T47D (cell line): ENCODE data around the gene DIPK1A.
"Not testable (repeated sequence)": the region's sequence is repeated elsewhere in the genome, so short reads cannot be mapped to it uniquely, and the experiment has no call there.

Experiments used
- DNase-seq, 2 experiments: peaks; one replicate each; pipeline versions ENCODE4 v3.0.0 to v3.0.0-alpha.2; 2011 to 2012; ENCODE audit warnings: low read depth in 1 of 2, low spot score in 1 of 2
- JUND ChIP-seq: IDR thresholded peaks from 2 replicates; pipeline ENCODE4 v1.6.1; 2012; ENCODE audit warnings: low read depth
- in situ Hi-C: cut with HindIII; loops from 2 replicates; pipeline ENCODE4 v1.10.0; 2016; ENCODE audit warnings: low sequenced_read_pairs, low pct_unique_long_range_greater_than_20kb

Gene DIPK1A

DNA sequence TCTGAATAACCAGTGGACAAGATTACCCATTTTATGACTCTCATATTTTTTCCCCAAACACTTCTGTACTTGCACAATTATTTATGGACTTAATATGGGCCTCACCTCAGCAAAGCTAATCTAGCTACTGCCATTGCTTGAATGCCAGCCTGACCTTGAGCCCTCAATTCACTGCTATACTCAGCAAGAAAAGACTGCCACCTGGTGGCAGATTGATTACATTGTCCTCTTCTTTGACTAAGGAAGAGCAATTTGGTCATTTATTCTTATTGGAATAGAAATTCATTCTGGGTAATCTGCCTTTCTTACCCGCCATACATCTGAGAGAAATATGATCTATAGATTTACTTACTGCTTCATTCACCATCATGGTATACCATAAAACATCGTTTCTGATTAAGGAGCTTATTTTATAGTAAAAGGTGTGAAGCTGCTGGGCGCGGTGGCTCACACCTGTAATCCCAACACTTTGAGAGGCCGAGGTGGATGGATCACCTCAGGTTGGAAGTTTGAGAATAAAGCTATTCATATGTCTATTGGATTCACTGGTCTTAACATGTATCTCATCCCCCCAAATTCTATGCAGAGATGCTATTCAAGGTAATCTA lies 32.9 kb upstream of the DIPK1A start:
- in situ Hi-C loops: no loop called here
- no peak for TF ChIP-seq JUND
- peak; percentile 13 to 75 for DNase-seq

DNA sequence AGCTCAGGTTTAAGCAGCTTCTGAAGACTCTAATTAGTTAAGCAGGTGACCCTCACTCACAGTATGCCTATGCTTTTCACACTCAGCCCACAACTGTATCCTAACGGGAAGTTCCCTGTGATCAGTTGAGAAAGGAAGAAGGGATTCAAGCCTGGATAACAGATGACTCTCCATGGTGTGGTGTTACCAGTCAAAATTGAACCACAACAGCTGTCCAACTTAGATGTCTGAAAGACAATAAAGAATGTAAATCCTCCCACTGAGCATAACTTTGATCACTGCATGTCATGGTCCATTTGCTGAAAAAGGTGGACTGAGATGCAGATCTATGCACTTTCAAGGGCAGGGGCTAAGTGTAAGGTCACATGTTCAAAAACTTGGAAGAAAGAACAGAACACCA lies 32.3 kb upstream of the DIPK1A start:
- in situ Hi-C loops: no loop called here
- no peak for TF ChIP-seq JUND
- no peak for DNase-seq

DNA sequence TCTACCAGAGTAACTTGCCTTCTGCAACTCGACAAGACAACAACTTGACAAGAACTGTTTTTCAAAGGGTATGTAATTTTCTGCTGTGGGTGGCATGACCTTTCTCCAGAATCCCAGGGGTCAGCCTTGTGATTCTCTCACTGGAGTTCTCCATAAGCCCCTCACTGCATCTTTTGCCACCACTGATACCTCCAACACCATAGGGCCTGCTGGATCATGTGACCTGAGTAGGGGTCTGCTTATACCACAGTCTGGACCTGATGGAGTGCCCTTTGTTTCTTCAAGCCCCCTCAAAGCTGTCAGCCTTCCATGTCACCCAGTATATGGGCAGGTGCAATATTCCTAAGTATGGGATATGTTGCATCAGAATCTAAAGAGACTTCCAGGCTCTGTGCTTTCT lies 31.6 kb upstream of the DIPK1A start:
- in situ Hi-C loops: no loop called here
- no peak for TF ChIP-seq JUND
- no peak for DNase-seq

DNA sequence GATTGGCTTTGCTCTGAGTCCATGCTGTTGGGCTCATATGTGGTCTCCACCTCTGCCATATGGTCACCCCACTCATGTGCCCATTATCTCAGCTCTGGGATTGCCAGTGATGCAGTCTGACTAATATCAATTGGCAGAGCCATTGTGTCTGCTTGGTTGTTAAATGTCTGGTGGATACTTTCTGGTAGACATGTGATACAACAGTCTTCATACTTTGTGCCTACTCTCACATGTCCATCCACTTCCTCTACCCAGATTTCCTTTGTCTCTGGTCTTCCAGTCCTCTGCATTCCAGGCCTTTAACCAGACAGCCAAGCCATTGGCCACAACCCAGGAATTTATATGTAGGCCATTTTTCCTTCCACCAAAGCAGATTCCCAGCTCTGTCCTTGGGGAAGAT lies 30.8 kb upstream of the DIPK1A start:
- TF ChIP-seq JUND: no peak
- DNase-seq: no peak
- in situ Hi-C loops: no loop called here

DNA sequence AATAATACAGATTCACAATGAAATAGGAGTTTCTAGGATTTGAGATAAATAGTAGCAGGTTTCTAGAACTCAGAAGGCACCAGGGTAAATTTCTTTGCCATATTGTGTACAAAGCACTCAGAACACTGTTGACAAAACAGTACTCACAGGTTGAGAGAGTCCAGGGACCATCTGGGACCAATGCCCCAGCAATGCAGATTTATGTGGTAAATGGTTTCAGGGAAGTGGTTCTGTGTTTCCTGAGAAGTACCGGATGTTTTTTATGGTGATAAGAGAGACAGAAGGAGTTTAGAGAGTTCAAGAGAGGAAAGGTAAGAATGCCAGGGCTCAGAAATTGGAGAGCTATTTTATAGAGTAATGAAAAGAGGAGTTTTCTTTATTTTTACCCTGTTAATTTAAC lies 29.6 kb upstream of the DIPK1A start:
- no peak for DNase-seq
- in situ Hi-C loops: no loop called here
- no peak for TF ChIP-seq JUND

DNA sequence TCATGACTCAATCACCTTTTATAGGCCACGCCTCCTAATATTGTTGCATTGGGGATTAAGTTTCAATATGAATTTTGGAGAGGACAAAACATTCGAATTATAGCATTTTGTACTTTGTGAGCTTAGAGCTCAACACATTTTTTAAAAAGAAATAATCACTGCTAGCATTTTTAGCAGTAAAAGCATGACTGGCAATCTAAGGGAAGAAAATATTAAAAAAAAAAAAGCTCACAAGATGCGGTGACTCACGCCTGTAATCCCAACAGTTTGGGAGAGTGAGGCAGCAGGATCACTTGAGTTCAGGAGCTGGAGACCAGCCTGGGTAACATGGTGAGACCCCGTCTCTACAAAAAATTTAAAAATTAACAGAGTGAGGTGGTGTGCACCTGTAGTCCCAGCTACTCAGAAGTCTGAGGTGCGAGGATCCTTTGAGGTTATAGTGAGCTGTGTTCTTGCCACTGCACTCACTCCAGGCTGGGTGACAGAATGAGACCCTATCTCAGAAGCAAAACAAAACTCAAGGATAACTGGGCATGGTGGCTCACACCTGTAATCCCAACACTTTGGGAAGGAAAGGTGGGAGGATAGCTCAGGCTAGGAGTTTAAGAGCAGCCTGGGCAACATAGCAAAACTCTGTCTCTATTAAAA lies 28.8 kb upstream of the DIPK1A start:
- in situ Hi-C loops: no loop called here
- no peak for TF ChIP-seq JUND
- no peak for DNase-seq

DNA sequence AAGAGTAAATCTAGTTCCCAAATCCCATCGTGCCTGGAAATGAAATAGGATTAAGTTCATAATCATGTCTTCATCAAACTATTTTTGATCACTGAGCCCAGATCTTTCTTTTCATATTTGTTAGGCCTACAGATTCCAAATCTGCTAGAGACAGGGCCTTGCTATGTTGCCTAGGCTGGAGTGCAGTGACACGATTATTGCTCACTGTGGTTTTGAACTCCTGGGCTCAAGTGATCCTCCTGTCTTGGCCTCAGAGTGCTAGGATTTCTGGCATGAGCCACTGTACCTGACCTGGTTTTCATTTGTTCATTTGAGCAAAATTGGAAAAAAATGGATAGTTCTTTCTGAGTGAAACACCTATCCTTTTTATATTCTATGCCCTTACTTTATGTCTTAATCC lies 28.0 kb upstream of the DIPK1A start:
- no peak for TF ChIP-seq JUND
- in situ Hi-C loops: no loop called here
- DNase-seq: no peak

DNA sequence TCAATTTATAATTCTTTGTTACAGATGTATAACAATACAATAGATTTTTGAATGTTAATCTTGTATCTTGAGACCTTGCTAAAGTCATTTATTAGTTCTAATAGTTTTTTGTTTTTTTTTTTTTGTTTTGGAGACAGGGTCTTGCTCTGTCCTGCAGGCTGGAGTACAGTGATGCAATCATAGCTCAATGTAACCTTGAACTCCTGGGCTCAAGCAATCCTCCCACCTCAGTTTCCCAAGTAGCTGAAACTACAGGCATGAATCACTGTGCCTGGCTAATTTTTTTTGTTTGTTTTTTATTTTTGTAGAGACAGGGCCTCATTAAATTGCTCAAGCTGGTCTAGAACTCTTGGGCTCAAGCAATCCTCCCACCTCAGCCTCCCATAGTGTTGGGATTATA lies 26.2 kb upstream of the DIPK1A start:
- no peak for TF ChIP-seq JUND
- in situ Hi-C loops: no loop called here
- DNase-seq: no peak

DNA sequence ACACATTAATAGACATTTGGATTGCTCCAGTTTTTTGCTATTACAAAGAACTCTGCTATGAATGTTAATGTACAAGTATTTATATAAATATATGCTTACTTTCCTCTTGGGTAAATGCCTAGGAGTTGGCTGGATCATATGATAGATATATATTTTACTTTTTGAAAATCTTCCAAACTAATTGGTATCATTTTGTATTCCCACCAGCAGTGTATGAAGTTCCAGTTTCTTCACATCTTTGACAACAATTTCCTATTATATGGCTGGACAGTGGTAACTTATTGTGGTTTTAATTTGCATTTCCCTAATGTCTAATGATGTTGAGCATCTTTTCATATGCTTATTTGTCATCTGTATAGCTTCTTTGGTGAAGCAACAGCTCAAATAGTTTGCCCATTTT lies 23.8 kb upstream of the DIPK1A start:
- DNase-seq: no peak
- in situ Hi-C loops: no loop called here
- TF ChIP-seq JUND: no peak

DNA sequence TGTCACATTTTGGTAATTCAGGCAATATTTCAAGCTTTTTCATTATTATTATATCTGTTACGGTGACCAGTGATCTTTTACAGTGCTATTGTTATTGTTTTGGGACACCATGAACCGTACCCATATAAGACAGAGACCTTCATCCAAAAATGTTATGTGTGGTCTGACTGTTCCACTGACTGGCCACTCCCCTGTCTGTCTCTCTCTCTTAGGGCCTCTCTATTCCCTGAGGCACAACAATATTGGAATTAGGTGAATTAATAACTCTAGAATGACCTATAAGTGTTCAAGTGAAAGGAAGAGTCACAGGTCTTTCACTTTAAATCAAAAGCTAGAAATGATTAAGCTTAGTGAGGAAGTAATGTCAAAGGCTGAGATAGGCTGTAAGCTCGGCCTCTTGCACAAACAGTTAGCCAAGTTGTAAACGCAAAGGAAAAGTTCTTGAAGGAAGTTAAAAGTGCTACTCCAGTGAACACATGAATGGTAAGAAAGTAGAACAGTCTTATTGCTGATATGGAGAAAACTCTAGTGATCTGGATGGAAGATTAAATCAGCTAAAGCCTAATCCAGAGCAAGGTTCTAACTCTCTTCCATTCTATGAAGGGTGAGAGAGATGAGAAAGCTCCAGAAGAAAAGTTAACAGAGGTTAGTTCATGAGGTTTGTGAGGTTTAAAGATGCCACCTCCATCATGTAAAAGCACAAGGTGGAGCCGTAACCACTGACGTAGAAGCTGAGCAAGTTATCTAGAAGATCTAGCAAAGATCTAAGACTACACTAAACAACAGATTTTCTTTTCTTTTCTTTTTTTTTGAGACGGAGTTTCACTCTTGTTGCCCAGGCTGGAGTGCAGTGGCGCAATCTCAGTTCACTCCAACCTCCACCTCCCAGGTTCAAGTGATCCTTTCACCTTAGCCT lies 19.7 kb upstream of the DIPK1A start:
- no peak for DNase-seq
- in situ Hi-C loops: no loop called here
- TF ChIP-seq JUND: no peak

DNA sequence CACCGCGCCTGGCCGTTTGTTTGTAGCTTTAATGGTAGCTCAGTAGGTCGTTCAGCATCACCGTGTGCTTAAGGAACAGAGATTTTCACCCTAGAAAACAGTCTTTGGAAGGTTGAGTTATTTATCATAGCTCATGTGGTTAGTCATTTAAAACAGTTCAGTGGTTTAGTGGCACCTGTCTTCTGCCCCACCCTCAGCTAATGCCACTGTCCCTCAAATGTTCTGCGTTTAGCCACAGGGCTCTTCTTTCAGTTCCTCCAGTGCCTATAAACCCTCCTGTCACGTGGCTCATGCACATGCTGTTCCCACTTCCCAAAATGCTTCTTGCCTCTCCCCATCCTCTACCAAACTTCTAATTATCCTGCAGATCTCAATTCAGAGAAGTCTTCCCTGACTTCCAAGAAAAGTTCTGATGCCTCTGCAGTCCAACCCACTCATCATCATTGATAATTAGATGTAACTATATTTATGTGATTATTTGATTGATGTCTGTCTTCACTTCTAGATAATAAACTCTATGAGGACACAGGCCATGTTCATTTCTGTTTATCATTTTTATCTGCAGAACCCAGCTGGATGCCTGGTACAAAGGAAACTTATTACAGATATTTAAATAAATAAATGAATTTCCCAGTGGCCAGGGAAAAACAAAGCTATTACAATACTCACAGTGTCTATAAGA lies 14.4 kb upstream of the DIPK1A start:
- no peak for DNase-seq
- TF ChIP-seq JUND: no peak
- in situ Hi-C loops: no loop called here

DNA sequence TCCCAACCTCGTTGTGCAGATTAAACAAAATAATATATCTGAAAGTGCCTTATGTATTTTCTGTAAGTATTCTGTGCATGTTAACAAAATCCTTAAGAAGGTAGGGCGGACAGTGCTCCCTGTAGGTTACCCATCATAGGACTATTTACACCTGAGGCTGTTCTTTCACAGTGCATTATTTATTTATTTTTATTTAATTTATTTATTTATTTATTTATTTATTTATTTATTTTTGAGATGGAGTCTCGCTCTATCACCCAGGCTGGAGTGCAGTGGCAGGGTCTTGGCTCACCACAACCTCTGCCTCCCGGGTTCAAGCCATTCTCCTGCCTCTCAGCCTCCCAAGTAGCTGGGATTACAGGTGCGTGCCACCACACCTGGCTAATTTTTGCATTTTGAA lies 12.8 kb upstream of the DIPK1A start:
- DNase-seq, in situ Hi-C loops: not testable (repeated sequence)

DNA sequence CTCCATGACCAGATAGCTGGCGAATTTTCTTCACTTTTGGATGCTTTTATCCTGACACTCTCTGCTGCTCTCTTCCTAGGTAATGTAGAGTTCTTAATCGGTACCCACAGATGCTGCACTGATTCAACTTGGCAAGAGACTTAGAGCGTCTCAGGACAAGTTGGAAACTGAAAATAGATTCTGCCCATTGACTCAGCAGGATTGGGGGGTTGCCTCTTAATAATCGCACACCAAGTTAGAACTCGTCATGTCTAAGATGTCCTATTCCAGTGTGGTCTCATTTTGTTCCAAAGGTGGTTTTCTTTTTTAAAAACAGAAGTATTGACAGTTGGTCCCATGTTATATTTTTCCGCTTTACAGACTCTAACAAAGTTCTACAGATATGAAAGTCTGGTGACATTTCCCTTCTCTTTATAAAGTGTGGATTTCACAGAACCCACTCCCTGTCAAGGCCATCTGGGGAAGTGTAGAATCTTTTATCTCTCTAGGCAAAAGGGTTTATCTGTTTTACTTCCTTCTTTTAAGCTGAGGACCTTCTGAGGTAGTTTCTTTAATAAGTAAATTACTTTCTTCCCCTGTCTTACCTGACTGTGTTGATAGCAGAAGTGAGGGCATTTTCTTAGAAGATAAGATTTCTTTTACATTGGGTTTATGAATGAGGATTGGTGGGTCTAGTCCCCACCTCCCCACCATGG lies 12.1 kb upstream of the DIPK1A start:
- DNase-seq: no peak
- in situ Hi-C loops: no loop called here
- no peak for TF ChIP-seq JUND
